Measurements from ENCODE around the gene WASHC4. TPM values are rescaled to one million over a fixed set of nuclear protein-coding genes. Genes with fewer than 3 reads are reported as not detected.

WASHC4 gene
- total and polyA plus RNA-seq, 2 donors (not counting 3 experiments of a cell fraction or from before 2014, with no cell fraction given) = 30.4 to 123 TPM

DNA sequence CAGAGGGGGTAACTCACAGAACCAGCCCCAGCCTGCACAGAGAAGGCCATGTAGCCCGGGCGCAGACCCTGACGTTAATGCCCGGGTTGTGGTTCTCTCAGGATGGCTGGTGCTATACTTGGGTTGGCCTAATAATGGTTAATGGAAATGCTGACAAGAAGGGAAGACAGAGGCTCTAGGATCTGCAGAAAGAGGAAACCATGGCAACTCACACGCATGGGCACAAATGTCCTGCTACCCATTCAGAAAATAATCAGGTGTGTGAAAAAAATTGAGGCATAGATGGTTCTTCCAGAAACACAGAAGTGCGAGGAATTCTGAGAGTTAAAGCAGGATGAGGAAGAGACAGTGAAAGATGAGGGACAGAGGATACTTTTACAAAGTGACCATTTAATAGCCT is 94.7 kb downstream of the WASHC4 start:
- intact Hi-C loops (cut with micrococcal nuclease) = no loop called here
- no peak overlapping the region for H3K27ac ChIP-seq (ENCODE audit: insufficient read depth, low read depth, low read length)

More for the DNA sequence above, 94.7 kb downstream of the WASHC4 start:
- no peak for DNase-seq (ENCODE audit: low read depth, low spot score)
- Histone ChIP-seq H3K27me3 (ENCODE audit: control insufficient read depth in 2 of 2, insufficient read depth in 2 of 2, low read length in 2 of 2) (no peaks in the 10 kb centered on the region), H3K4me3 (replicated peaks in 1 of 3; ENCODE audit: insufficient read depth in 1 of 3, low read depth in 1 of 3, low read length in 3 of 3) (no peak overlapping the region), H3K4me1 (ENCODE audit: control insufficient read depth, extremely low read depth, insufficient read depth, low read length) (no peaks in the 10 kb centered on the region), H4K20me1 (replicated peaks; ENCODE audit: control insufficient read depth, extremely low read depth, insufficient read depth, low read length) (no peaks in the 10 kb centered on the region), H3K4me2 (ENCODE audit: insufficient read depth, low read length) (no peak overlapping the region), H2AFZ (ENCODE audit: low read depth, low read length) (no peak overlapping the region), H3K9ac (replicated peaks; ENCODE audit: extremely low read depth, insufficient read depth, low read length) (no peak overlapping the region), H3K9me1 (replicated peaks; ENCODE audit: control insufficient read depth, extremely low read depth, insufficient read depth, low read length) (no peaks in the 10 kb centered on the region), H3K36me3 (ENCODE audit: control insufficient read depth in 2 of 2, extremely low read depth in 1 of 2, insufficient read depth in 2 of 2, low read length in 2 of 2) (peaks cover 4 to 17% of the 10 kb centered on the region in 2 experiments), H3K79me2 (ENCODE audit: control insufficient read depth, insufficient read depth, low read length) (no peaks in the 10 kb centered on the region), H3K9me3 (replicated peaks; ENCODE audit: control insufficient read depth, insufficient read depth, low read length) (no peaks in the 10 kb centered on the region)
- CTCF ChIA-PET = interaction anchor here (1.0 to 1.7 kb wide), 2 partner anchors 12 to 18 kb away, joined by 3 to 5 read pairs; no protein-coding TSS in a partner anchor
- no peak for FAIRE-seq
- no TSS peak for BruUV-seq (replicated peaks)
- POLR2A ChIA-PET = no interaction called here
- dilution Hi-C loops (cut with MboI; ENCODE audit: extremely low pct_ligation_motif_present, low sequenced_read_pairs) = no loop called here
- TF ChIP-seq GATA2 (IDR thresholded peaks at IDR 0.05; ENCODE audit: insufficient read depth, insufficient read length, low read depth, low read length) (no peak), POLR2AphosphoS5 (IDR thresholded peaks at IDR 0.05; ENCODE audit: insufficient read depth, low read depth, low read length) (no peak), POLR2A (IDR thresholded peaks at IDR 0.05; ENCODE audit: low read depth, low read length) (no peak), EZH2 (IDR thresholded peaks at IDR 0.05; ENCODE audit: borderline replicate concordance, low read depth, low read length, severe bottlenecking) (no peak), JUN (IDR thresholded peaks at IDR 0.05; ENCODE audit: borderline replicate concordance, insufficient read depth, insufficient read length, low read depth) (no peak), MYC (IDR thresholded peaks at IDR 0.05; ENCODE audit: low read depth, low read length) (no peak), FOS (IDR thresholded peaks at IDR 0.05; ENCODE audit: borderline replicate concordance, insufficient read depth, low read length) (no peak)
- TF ChIP-seq, protein P1, sequence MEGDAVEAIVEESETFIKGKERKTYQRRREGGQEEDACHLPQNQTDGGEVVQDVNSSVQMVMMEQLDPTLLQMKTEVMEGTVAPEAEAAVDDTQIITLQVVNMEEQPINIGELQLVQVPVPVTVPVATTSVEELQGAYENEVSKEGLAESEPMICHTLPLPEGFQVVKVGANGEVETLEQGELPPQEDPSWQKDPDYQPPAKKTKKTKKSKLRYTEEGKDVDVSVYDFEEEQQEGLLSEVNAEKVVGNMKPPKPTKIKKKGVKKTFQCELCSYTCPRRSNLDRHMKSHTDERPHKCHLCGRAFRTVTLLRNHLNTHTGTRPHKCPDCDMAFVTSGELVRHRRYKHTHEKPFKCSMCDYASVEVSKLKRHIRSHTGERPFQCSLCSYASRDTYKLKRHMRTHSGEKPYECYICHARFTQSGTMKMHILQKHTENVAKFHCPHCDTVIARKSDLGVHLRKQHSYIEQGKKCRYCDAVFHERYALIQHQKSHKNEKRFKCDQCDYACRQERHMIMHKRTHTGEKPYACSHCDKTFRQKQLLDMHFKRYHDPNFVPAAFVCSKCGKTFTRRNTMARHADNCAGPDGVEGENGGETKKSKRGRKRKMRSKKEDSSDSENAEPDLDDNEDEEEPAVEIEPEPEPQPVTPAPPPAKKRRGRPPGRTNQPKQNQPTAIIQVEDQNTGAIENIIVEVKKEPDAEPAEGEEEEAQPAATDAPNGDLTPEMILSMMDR (IDR thresholded peaks at IDR 0.05; ENCODE audit: extremely low read depth in 1 of 2, insufficient read depth in 1 of 2, low read depth in 1 of 2, low read length in 2 of 2) = no peak
- TF ChIP-seq, protein P2, sequence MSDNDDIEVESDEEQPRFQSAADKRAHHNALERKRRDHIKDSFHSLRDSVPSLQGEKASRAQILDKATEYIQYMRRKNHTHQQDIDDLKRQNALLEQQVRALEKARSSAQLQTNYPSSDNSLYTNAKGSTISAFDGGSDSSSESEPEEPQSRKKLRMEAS (IDR thresholded peaks at IDR 0.05; ENCODE audit: insufficient read depth, insufficient read length) = no peak
